Activated CD8-positive, alpha-beta memory T cell treated with anti-CD3 and anti-CD28 coated beads, Interleukin-2, amount 50 U/mL, for 1 hour (primary cell): ENCODE measurements around the gene ANKRD13D.
"Not testable (repeated sequence)": the region's sequence is repeated elsewhere in the genome, so short reads cannot be mapped to it uniquely, and the experiment has no call there.

Experiments
- DNase-seq: peaks from one replicate; pipeline ENCODE4 v3.0.0-alpha.2; 2020; ENCODE audit errors: extremely low read depth

ANKRD13D gene

DNA sequence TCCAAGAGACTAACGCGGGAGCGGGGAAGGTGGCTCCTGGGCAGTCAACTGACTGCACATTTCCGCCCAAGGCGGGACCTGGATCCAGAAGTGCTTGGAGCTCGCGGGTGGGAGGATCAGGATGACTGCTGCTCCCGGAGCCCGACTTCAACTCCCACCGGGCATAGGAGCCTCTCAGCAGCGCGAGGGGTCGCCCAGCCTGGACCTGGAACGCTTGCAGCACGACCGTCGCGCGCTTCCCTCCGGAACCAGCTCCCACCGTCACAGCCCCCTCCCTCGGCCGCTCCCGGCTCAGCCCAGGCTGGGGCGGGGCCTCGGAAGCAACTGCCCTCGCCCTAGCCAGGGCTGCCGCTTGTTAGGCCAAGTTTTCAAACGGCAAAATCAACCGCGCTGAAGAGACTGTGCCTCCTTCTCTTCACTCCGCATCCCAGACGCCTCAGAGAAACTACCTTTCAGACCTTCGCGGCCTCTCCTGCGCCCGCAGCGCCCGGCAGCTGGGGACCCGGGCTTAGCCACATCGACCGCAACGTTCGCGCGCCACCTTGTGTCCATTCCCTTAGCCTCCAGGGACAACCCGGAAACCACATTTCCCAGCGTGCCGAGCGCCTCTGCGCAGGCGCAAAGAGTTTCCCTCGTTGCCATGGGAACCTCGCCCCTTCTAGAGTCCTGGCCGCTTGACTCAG is 28.2 kb downstream of the ANKRD13D start:
- peak; percentile 98 for DNase-seq

DNA sequence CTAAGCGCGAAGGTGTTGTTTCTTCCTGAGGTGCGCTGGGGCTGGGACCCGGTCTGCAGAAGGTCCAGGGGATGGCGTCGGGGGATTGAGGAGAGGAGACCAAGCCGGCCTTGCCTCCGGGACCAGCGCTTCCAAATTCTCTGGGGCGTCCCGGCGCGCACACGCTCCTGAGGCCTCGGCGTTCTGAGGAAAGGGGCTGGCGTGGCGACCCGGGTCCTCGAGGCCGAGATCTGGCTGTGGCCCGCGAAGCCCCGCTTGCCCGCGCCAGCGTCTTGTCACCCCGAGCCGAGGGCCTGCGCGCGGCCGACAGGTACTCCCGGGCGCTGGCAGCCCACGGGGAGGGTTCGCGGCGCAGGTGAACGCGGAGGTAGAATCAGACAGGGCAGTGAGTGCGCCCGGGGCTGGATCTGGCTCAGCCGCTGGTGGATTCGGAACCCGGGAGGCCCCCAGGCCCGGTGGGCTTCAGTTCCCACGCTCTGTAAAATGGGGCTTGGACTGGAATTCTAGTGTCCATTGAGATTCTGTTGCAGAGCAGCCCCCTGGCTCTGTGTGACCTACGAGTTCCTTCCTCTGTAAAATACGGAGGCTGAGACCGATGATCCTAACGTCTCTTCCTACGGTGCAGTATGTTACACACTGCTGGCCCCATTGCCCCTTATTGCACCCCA is 28.9 kb downstream of the ANKRD13D start:
- no peak for DNase-seq

DNA sequence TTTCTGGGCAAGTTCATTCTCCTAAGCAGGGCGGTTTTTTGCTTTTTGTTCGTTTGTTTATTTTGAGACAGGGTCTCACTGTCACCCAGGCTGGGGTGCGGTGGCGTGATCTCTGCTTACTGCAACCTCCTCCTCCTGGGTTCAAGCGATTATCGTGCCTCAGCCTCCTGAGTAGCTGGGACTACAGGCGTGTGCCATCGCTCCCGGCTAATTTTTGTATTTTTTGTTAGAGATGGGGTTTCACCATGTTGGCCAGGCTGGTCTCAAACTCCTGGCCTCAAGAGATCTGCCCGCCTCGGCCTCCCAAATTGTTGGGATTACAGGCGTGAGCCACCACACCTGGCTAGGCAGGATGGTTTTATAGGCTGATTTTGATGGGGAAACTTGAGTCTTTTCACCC is 29.8 kb downstream of the ANKRD13D start:
- DNase-seq: not testable (repeated sequence)

DNA sequence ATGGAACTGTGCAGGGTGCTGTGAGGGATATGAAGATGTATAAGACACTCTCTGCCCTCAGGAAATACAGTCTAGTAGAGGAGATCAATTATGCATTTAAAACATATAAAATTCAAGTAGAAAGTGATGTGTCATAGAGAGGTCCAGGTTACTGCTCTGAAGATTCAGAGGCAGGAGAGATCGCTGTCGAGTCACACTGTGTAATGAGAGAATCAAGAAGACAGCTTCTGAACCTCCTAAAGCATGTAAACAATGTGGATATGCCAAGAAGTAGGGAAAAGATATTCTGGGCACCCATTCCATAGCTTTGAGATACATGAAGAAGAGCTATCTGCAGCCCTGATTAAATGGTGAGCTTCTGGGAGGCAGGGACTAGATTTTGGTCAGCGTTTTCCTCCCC is 30.9 kb downstream of the ANKRD13D start:
- DNase-seq: no peak

- DNase-seq: no peak
These were observed 31.6 kb downstream of the ANKRD13D start for GRCh38 chr11:67320691-67321090.

GRCh38 chr11:67321313-67321871 is 32.3 kb downstream of the ANKRD13D start:
- DNase-seq: no peak

GRCh38 chr11:67322049-67322448 is 32.9 kb downstream of the ANKRD13D start:
- no peak for DNase-seq

DNA sequence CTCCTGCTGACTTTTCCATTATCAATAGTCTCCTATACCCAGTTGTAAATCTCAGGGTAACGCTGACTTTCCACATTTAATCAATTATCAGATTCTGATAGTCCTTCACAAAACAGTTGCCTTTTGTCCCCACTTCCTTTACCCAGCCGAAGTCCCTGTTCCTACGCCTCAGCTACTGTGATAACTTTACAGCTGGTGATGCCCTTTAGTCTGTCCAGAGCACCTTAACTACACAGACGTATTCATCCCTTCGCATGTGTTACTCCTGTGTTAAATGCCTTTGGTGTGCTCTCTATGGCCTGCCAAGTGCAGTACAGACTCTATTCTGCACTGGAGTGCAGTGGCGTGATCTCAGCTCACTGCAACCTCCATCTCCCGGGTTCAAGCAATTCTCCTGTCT is 34.4 kb downstream of the ANKRD13D start:
- DNase-seq: no peak

- DNase-seq: no peak
These were observed 43.1 kb downstream of the ANKRD13D start for GRCh38 chr11:67332081-67332691.

DNA sequence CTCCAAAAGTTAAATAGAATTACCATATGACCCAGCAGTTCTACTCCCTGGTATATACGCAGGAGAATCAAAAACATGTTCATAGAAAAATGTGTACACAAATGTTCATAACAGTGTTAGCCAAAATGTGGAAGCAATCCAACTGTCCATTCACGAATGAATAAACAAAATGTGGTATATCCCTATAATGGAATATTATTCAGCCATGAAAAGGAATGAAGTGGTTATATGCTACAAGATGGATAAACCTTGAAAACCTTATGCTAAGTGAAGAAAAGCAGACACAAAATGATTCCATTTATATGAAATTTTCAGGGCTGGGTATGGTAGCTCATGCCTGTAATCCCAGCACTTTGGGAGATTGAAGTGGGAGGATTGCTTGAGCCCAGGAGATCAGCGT is 48.2 kb downstream of the ANKRD13D start:
- DNase-seq: no peak

DNA sequence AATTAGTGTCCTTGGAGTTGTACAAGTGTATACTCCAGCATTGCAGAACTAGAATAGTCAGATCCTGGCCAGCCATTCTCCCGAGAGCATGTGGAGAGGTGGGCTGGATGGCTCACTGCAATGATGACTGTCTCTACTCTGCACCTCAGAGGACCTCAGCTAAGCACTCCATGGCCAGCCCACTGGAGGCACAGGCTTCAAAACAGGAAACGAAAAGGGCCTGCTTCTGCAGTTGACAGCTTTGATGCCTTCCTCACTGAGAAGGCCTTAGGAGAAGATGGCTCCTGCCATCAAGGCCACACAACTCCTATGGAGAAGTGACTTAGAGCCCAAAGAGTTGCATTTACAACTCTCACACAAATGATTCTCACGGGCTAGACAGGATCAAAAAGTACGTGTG is 55.2 kb downstream of the ANKRD13D start:
- no peak for DNase-seq

GRCh38 chr11:67345247-67345919 is 56.3 kb downstream of the ANKRD13D start:
- DNase-seq: no peak

GRCh38 chr11:67345920-67346819 is 57.1 kb downstream of the ANKRD13D start:
- DNase-seq: no peak

DNA sequence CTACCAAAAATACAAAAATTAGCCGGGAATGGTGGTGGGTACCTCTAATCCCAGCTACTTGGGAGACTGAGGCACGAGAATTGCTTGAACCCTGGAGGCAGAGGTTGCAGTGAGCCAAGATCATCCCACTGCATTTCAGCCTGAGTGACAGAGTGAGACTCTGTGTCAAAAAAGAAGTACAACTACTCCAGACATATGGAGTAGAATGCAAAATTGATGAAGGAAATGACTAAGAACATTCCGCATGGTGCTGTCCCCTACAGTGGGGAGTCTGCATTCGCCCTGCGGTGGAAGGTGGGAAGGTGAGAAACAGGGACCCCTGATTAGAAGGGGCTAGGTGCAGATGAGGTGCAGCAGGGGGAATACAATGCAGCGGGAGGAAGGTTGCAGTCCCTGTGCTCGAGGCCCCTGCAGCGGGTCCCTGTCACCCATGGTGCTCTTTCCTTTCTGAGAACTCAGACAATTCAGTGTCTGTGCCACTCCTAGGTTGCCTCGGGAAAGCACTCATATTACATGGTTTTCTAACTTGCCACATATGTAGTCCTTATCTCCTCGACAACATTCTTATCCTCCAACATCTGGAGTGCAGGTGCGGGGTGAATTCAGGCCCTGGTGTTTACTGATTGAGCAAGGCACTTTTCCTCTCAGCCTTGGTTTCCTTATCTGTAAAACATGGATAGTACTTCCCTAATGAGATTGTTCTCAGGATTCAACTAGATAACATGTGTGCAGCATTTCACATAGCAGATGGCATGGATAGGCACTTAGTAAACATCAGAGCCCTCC is 59.1 kb downstream of the ANKRD13D start:
- DNase-seq: no peak

DNA sequence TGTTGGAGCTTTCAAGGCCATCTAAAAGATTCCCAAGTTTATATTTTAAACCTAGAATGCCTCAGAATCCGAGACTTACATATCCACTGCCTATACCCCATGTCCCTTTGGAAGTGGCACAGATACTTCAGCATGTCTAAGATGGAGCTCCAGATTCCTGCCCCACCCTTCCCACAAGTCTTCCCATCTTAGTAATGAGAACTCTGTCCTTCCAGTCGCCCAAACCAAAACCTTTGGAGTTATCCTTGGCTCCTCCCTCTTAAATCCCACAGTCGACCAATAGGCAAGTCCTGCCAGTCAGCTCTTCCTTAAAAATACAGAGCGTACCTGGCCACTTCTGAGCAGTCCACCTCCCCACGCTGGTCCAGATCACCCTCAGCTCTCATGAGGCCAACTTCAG is 59.9 kb downstream of the ANKRD13D start:
- DNase-seq: no peak

DNA sequence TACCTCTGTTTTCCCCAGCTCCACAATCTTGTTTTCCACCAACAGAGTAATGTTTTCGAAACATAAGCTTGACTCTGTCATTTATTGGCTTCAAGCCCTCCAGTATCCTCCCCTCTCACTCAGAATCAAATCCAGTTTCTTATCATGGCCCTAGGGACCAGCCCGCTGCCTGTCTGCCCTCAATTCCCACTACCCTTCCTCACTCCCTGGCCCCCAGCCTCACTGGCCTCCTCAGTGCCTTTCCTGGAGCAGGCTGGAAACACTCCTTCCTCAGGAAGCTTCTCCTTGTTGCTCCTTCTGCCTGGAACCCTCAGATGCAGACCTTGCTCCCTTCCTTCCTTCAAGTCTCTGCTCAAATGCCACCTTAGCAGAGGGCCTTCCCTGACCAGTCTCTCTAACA is 60.4 kb downstream of the ANKRD13D start:
- DNase-seq: no peak

GRCh38 chr11:67349928-67350465 is 60.9 kb downstream of the ANKRD13D start:
- DNase-seq: no peak

- DNase-seq: no peak
These were observed 62.3 kb downstream of the ANKRD13D start for GRCh38 chr11:67351275-67352005.
